GM23338 (cell line): Measurements from ENCODE around the gene ERBB3. TPM values are rescaled to one million over a fixed set of nuclear protein-coding genes. Genes with fewer than 3 reads are reported as not detected.

ENCODE experiments used
- ATAC-seq: fragments of 200-7000 bp; cut with Tn5 transposase; 3 replicates; pipeline ENCODE4 v1.9.1; 2020
- DNase-seq: peaks from one replicate; pipeline ENCODE4 v3.0.0-alpha.2; 2015; ENCODE audit warnings: low spot score
- H2AFZ ChIP-seq: fragments of 200-600 bp; sonication (generic); 2 replicates; pipeline ENCODE4 v1.8.0; 2016; ENCODE audit warnings: antibody characterized with exemption, mild to moderate bottlenecking, moderate library complexity
- H3F3A ChIP-seq: fragments of 200-600 bp; sonication (generic); replicated peaks from 2 replicates; pipeline ENCODE4 v1.8.0; 2017; ENCODE audit warnings: antibody characterized with exemption, mixed run types, low read depth
- H3K27ac ChIP-seq: fragments of 200-600 bp; sonication (generic); 2 replicates; pipeline ENCODE4 v1.6.1; 2016; ENCODE audit warnings: low read depth
- H3K27me3 ChIP-seq: fragments of 200-600 bp; sonication (generic); 2 replicates; pipeline ENCODE4 v1.8.0; 2016; ENCODE audit warnings: mild to moderate bottlenecking, mixed run types, moderate library complexity; ENCODE audit not compliant: insufficient read depth
- H3K36me3 ChIP-seq: fragments of 200-600 bp; sonication (generic); 2 replicates; pipeline ENCODE4 v1.8.0; 2016; ENCODE audit warnings: mild to moderate bottlenecking; ENCODE audit not compliant: insufficient read depth
- H3K4me1 ChIP-seq: fragments of 200-600 bp; sonication (generic); 2 replicates; pipeline ENCODE4 v1.8.0; 2016; ENCODE audit warnings: mild to moderate bottlenecking, moderate library complexity; ENCODE audit not compliant: insufficient read depth
- H3K4me2 ChIP-seq: fragments of 200-600 bp; sonication (generic); 2 replicates; pipeline ENCODE4 v1.7.1; 2017; ENCODE audit warnings: mixed run types
- H3K4me3 ChIP-seq: fragments of 200-600 bp; sonication (generic); 2 replicates; pipeline ENCODE4 v1.6.1; 2016; ENCODE audit warnings: mixed run types
- H3K79me2 ChIP-seq: fragments of 200-600 bp; sonication (generic); replicated peaks from 2 replicates; pipeline ENCODE4 v1.8.0; 2017; ENCODE audit warnings: mild to moderate bottlenecking; ENCODE audit not compliant: insufficient read depth
- H3K9me2 ChIP-seq: fragments of 200-600 bp; sonication (generic); 2 replicates; pipeline ENCODE4 v1.8.0; 2017; ENCODE audit not compliant: insufficient read depth
- H4K20me1 ChIP-seq: fragments of 200-600 bp; sonication (generic); replicated peaks from 2 replicates; pipeline ENCODE4 v1.8.0; 2017; ENCODE audit warnings: mild to moderate bottlenecking; ENCODE audit not compliant: insufficient read depth
- H3K27ac Mint-ChIP-seq: 2 replicates; pipeline ENCODE4 v1.8.0; 2020; ENCODE audit warnings: inconsistent platforms, mild to moderate bottlenecking, moderate library complexity, mixed read lengths
- H3K27me3 Mint-ChIP-seq: 3 replicates; pipeline ENCODE4 v1.8.0; 2022; ENCODE audit warnings: low read depth, mild to moderate bottlenecking, moderate library complexity, mixed read lengths, inconsistent platforms; ENCODE audit not compliant: insufficient read depth, poor library complexity
- H3K36me3 Mint-ChIP-seq: 3 replicates; pipeline ENCODE4 v1.8.0; 2021; ENCODE audit warnings: low read depth, mild to moderate bottlenecking, inconsistent platforms, moderate library complexity, mixed read lengths
- H3K4me1 Mint-ChIP-seq: 3 replicates; pipeline ENCODE4 v1.8.0; 2020; ENCODE audit warnings: mild to moderate bottlenecking, inconsistent platforms, mixed read lengths
- H3K4me3 Mint-ChIP-seq: 3 replicates; pipeline ENCODE4 v1.8.0; 2021; ENCODE audit warnings: moderate library complexity, mild to moderate bottlenecking, inconsistent platforms, mixed read lengths
- H3K9me3 Mint-ChIP-seq: 3 replicates; pipeline ENCODE4 v1.8.0; 2020; ENCODE audit warnings: moderate library complexity, mild to moderate bottlenecking, inconsistent platforms, mixed read lengths
- EZH2phosphoT487 ChIP-seq: fragments of 200-600 bp; sonication (generic); IDR thresholded peaks from one replicate; pipeline ENCODE4 v1.8.1; 2018; ENCODE audit warnings: antibody characterized with exemption; ENCODE audit not compliant: unreplicated experiment
- POLR2AphosphoS5 ChIP-seq: IDR thresholded peaks from 2 replicates; pipeline ENCODE4 v1.6.1; 2016; ENCODE audit warnings: antibody characterized with exemption, low read depth
- STAT1 ChIP-seq: IDR thresholded peaks from one replicate; pipeline ENCODE4 v1.6.1; 2016; ENCODE audit warnings: antibody characterized with exemption; ENCODE audit not compliant: unreplicated experiment
- ZNF114 ChIP-seq: fragments of 250-450 bp; sonication (Bioruptor Pico); IDR thresholded peaks from 2 replicates; pipeline ENCODE4 v1.5.0; 2020; ENCODE audit warnings: mild to moderate bottlenecking, moderate library complexity
- polyA plus RNA-seq: library from polyadenylated mRNA; unstranded; fragments of >200 nt; fragmentation: Nextera tagmentation; extraction: Ambion mirVana; gene quantifications from 2 replicates; pipeline ENCODE4 v1.2.1, GENCODE V29; 2016
- total RNA-seq: library from RNA; depleted of rRNA; stranded (reverse); fragments of >200 nt; shearing (Covaris generic); gene quantifications from 2 replicates; pipeline ENCODE4 v1.2.3, GENCODE V29; 2014
- TF ChIP-seq, protein P1 (sequence below): fragments of 250-450 bp; sonication (Bioruptor Pico); IDR thresholded peaks from 2 replicates; pipeline ENCODE4 v1.5.0; 2020; ENCODE audit warnings: mild to moderate bottlenecking, moderate library complexity
- TF ChIP-seq, protein P2 (sequence below): IDR thresholded peaks from 2 replicates; pipeline ENCODE4 v1.6.1; 2016; ENCODE audit warnings: antibody characterized with exemption

The ERBB3 gene
- total and polyA plus RNA-seq, 2 experiments from 2014 or later: 21.0 to 54.4 TPM

DNA sequence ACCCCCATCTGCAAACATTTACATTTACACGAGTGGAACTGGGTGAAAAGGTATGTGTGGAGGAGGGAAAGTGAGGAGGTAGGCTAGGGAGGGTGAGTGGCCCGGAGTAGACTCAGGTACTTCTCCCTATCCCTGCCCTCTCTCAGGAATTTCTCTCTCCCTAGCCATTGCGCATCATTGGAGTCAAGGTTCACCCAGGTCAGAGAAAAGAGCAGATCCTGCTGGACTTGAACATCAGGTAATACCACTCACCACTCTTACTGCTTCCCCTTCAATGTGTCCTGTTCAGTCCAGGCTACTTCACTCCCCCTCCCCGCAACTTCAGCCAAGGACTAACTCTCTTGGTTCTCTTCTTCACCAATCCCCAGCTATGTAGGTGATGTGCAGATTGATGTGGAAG is 50.9 kb downstream of the ERBB3 start (continued):
- TF ChIP-seq, protein P1, sequence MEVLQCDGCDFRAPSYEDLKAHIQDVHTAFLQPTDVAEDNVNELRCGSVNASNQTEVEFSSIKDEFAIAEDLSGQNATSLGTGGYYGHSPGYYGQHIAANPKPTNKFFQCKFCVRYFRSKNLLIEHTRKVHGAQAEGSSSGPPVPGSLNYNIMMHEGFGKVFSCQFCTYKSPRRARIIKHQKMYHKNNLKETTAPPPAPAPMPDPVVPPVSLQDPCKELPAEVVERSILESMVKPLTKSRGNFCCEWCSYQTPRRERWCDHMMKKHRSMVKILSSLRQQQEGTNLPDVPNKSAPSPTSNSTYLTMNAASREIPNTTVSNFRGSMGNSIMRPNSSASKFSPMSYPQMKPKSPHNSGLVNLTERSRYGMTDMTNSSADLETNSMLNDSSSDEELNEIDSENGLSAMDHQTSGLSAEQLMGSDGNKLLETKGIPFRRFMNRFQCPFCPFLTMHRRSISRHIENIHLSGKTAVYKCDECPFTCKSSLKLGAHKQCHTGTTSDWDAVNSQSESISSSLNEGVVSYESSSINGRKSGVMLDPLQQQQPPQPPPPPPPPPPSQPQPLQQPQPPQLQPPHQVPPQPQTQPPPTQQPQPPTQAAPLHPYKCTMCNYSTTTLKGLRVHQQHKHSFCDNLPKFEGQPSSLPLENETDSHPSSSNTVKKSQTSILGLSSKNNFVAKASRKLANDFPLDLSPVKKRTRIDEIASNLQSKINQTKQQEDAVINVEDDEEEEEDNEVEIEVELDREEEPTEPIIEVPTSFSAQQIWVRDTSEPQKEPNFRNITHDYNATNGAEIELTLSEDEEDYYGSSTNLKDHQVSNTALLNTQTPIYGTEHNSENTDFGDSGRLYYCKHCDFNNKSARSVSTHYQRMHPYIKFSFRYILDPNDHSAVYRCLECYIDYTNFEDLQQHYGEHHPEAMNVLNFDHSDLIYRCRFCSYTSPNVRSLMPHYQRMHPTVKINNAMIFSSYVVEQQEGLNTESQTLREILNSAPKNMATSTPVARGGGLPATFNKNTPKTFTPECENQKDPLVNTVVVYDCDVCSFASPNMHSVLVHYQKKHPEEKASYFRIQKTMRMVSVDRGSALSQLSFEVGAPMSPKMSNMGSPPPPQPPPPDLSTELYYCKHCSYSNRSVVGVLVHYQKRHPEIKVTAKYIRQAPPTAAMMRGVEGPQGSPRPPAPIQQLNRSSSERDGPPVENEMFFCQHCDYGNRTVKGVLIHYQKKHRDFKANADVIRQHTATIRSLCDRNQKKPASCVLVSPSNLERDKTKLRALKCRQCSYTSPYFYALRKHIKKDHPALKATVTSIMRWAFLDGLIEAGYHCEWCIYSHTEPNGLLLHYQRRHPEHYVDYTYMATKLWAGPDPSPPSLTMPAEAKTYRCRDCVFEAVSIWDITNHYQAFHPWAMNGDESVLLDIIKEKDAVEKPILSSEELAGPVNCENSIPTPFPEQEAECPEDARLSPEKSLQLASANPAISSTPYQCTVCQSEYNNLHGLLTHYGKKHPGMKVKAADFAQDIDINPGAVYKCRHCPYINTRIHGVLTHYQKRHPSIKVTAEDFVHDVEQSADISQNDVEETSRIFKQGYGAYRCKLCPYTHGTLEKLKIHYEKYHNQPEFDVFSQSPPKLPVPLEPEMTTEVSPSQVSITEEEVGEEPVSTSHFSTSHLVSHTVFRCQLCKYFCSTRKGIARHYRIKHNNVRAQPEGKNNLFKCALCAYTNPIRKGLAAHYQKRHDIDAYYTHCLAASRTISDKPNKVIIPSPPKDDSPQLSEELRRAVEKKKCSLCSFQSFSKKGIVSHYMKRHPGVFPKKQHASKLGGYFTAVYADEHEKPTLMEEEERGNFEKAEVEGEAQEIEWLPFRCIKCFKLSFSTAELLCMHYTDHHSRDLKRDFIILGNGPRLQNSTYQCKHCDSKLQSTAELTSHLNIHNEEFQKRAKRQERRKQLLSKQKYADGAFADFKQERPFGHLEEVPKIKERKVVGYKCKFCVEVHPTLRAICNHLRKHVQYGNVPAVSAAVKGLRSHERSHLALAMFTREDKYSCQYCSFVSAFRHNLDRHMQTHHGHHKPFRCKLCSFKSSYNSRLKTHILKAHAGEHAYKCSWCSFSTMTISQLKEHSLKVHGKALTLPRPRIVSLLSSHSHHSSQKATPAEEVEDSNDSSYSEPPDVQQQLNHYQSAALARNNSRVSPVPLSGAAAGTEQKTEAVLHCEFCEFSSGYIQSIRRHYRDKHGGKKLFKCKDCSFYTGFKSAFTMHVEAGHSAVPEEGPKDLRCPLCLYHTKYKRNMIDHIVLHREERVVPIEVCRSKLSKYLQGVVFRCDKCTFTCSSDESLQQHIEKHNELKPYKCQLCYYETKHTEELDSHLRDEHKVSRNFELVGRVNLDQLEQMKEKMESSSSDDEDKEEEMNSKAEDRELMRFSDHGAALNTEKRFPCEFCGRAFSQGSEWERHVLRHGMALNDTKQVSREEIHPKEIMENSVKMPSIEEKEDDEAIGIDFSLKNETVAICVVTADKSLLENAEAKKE: no peak
- TF ChIP-seq, protein P2, sequence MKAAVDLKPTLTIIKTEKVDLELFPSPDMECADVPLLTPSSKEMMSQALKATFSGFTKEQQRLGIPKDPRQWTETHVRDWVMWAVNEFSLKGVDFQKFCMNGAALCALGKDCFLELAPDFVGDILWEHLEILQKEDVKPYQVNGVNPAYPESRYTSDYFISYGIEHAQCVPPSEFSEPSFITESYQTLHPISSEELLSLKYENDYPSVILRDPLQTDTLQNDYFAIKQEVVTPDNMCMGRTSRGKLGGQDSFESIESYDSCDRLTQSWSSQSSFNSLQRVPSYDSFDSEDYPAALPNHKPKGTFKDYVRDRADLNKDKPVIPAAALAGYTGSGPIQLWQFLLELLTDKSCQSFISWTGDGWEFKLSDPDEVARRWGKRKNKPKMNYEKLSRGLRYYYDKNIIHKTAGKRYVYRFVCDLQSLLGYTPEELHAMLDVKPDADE: no peak
- TF ChIP-seq EZH2phosphoT487 (no peak), ZNF114 (CRISPR knock-in tag) (no peak)

DNA sequence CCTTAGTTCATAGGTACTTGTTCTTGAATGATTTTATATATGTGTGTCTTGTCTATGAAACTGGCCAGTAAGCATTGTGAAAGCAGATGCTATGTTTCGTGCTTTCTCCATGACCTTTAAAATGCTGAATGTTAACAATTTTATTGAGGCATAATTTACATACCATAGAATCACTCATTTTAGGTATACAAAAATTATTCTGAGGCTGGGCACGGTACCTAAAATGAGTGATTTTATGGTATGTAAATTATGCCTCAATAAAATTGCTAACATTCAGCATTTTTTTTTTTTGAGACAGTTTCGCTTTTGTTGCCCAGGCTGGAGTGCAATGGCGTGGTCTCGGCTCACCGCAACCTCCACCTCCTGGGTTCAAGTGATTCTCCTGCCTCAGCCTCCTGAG is 54.9 kb downstream of the ERBB3 start:
- Histone ChIP-seq H3F3A (no peaks in the 10 kb centered on the region; the same call in 1 of the 2 replicates), H3K4me3 (no peak overlapping the region), H2AFZ (no peak overlapping the region), H3K36me3 (peaks cover 58% of the 10 kb centered on the region), H4K20me1 (peaks cover 13% of the 10 kb centered on the region; the same call in 1 of the 2 replicates), H3K9me2 (no peaks in the 10 kb centered on the region), H3K4me1 (peaks cover 1% of the 10 kb centered on the region; the same call in 1 of the 2 replicates), H3K79me2 (peaks cover 13% of the 10 kb centered on the region), H3K27ac (no peak overlapping the region), H3K27me3 (no peaks in the 10 kb centered on the region), H3K4me2 (no peak overlapping the region)
- Mint-ChIP-seq H3K9me3 (no peaks in the 10 kb centered on the region), H3K27ac (no peak overlapping the region), H3K4me1 (peaks cover 5% of the 10 kb centered on the region; the same call in 2 of the 3 replicates), H3K36me3 (peaks cover 92% of the 10 kb centered on the region), H3K27me3 (peaks cover under 1% of the 10 kb centered on the region), H3K4me3 (no peak overlapping the region)
- no peak for TF ChIP-seq POLR2AphosphoS5
- TF ChIP-seq, protein P2: no peak
- TF ChIP-seq EZH2phosphoT487: no peak
- TF ChIP-seq, protein P1: no peak
- no peak for TF ChIP-seq STAT1
- TF ChIP-seq ZNF114 (CRISPR knock-in tag): no peak
- ATAC-seq: no peak
- no peak for DNase-seq
